Spleen (tissue), 7 donors: ENCODE measurements around the gene SEC14L3.

Source experiments
- POLR2AphosphoS5 ChIP-seq, 3 donors: sonication (generic); formaldehyde crosslinking; IDR thresholded peaks; one replicate each; pipeline ENCODE4 v1.5.1; 2017; ENCODE audit warnings: antibody characterized with exemption in 3 of 3
- TF ChIP-seq, protein P1 (sequence below), 11 experiments: fragments of 200-600 bp in 7 of 11; fragments of 450-650 bp in 4 of 11; sonication (generic) in 4 of 11; IDR thresholded peaks in 8 of 11; conservative IDR thresholded peaks in 3 of 11; 1 replicate in 7 of 11; 2 replicates in 4 of 11; pipeline versions ENCODE4 v1.4.0 to v1.8.0; 2016 to 2021; ENCODE audit warnings: antibody characterized with exemption in 11 of 11, inconsistent platforms in 4 of 11, mild to moderate bottlenecking in 1 of 11
- donor health status: DM: no; HTN: no; CAD: no; lungs with moderate emphysema.
- donor health status: DM: no; HTN: no; CAD: no.
- donor health status: DM: no; HTN: no; CAD: no.

DNA sequence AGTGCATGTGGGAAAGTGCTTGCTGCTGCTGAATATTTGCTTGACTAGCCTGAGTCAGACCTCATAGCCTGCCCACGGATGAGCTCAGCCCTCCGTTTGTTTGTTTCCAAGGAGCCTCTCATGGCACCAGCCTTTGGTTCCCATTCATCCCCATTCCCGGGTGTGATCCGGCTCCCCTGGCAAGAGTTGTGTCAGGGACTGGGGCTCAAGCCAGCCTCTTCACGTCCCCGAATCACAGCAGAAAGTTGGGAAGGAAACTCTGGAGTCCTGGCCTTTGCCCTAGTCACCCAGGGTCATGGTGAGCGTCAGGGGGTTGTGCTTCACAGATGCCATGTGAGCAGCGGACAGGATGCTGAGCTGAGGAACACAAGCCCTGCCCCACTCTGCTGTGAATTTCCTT lies 13.8 kb downstream of the SEC14L3 start:
- TF ChIP-seq, protein P1, sequence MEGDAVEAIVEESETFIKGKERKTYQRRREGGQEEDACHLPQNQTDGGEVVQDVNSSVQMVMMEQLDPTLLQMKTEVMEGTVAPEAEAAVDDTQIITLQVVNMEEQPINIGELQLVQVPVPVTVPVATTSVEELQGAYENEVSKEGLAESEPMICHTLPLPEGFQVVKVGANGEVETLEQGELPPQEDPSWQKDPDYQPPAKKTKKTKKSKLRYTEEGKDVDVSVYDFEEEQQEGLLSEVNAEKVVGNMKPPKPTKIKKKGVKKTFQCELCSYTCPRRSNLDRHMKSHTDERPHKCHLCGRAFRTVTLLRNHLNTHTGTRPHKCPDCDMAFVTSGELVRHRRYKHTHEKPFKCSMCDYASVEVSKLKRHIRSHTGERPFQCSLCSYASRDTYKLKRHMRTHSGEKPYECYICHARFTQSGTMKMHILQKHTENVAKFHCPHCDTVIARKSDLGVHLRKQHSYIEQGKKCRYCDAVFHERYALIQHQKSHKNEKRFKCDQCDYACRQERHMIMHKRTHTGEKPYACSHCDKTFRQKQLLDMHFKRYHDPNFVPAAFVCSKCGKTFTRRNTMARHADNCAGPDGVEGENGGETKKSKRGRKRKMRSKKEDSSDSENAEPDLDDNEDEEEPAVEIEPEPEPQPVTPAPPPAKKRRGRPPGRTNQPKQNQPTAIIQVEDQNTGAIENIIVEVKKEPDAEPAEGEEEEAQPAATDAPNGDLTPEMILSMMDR (IDR thresholded peaks at IDR 0.05 in 8 of 11, conservative IDR thresholded peaks at IDR 0.05 in 3 of 11) = no peak
- no peak for TF ChIP-seq POLR2AphosphoS5 (IDR thresholded peaks at IDR 0.05)
